ENCODE data around the gene UROC1.

DNA sequence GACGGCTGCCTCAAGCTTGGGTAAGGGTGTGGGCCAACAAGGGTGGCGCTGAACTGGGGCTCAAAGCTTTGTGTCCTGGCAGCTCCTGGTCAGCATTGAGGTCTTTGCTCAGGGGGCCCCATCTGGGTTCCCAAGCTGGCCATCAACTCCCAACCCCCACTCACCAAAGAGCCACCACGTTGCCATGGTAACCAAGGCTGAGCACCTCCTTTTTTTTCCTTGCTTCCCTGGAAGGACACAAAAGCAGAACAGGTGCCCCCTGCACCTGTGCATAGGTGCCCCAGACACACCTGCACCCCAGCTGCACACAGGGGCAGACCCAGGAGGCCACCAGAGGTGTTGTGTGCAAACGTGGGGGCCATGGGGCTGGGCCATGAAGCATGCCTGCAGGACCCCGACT, 16.5 kb downstream of the UROC1 start:
- TF ChIP-seq ATM (IDR thresholded peaks at IDR 0.05; ENCODE audit: borderline replicate concordance) = no peak
- no peak for TF ChIP-seq ZNF317 (CRISPR knock-in tag; IDR thresholded peaks at IDR 0.05)
- TF ChIP-seq, protein P1, sequence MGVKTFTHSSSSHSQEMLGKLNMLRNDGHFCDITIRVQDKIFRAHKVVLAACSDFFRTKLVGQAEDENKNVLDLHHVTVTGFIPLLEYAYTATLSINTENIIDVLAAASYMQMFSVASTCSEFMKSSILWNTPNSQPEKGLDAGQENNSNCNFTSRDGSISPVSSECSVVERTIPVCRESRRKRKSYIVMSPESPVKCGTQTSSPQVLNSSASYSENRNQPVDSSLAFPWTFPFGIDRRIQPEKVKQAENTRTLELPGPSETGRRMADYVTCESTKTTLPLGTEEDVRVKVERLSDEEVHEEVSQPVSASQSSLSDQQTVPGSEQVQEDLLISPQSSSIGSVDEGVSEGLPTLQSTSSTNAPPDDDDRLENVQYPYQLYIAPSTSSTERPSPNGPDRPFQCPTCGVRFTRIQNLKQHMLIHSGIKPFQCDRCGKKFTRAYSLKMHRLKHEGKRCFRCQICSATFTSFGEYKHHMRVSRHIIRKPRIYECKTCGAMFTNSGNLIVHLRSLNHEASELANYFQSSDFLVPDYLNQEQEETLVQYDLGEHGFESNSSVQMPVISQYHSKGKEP (CRISPR knock-in tag; IDR thresholded peaks at IDR 0.05) = no peak
- no peak for TF ChIP-seq SOX13 (IDR thresholded peaks at IDR 0.05)
- TF ChIP-seq SOX13 (CRISPR knock-in tag; conservative IDR thresholded peaks at IDR 0.05 in 1 of 2, IDR thresholded peaks at IDR 0.05 in 1 of 2) = no peak
- TF ChIP-seq MEIS2 (CRISPR knock-in tag; IDR thresholded peaks at IDR 0.05) = no peak
- TF ChIP-seq, protein P2, sequence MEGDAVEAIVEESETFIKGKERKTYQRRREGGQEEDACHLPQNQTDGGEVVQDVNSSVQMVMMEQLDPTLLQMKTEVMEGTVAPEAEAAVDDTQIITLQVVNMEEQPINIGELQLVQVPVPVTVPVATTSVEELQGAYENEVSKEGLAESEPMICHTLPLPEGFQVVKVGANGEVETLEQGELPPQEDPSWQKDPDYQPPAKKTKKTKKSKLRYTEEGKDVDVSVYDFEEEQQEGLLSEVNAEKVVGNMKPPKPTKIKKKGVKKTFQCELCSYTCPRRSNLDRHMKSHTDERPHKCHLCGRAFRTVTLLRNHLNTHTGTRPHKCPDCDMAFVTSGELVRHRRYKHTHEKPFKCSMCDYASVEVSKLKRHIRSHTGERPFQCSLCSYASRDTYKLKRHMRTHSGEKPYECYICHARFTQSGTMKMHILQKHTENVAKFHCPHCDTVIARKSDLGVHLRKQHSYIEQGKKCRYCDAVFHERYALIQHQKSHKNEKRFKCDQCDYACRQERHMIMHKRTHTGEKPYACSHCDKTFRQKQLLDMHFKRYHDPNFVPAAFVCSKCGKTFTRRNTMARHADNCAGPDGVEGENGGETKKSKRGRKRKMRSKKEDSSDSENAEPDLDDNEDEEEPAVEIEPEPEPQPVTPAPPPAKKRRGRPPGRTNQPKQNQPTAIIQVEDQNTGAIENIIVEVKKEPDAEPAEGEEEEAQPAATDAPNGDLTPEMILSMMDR (CRISPR knock-in tag; IDR thresholded peaks at IDR 0.05) = no peak
- no peak for TF ChIP-seq NR3C1 (CRISPR knock-in tag; IDR thresholded peaks at IDR 0.05)
- TF ChIP-seq ZNF354B (CRISPR knock-in tag; IDR thresholded peaks at IDR 0.05) = no peak
- no peak for TF ChIP-seq ZNF205 (CRISPR knock-in tag; IDR thresholded peaks at IDR 0.05)
- TF ChIP-seq, protein P3, sequence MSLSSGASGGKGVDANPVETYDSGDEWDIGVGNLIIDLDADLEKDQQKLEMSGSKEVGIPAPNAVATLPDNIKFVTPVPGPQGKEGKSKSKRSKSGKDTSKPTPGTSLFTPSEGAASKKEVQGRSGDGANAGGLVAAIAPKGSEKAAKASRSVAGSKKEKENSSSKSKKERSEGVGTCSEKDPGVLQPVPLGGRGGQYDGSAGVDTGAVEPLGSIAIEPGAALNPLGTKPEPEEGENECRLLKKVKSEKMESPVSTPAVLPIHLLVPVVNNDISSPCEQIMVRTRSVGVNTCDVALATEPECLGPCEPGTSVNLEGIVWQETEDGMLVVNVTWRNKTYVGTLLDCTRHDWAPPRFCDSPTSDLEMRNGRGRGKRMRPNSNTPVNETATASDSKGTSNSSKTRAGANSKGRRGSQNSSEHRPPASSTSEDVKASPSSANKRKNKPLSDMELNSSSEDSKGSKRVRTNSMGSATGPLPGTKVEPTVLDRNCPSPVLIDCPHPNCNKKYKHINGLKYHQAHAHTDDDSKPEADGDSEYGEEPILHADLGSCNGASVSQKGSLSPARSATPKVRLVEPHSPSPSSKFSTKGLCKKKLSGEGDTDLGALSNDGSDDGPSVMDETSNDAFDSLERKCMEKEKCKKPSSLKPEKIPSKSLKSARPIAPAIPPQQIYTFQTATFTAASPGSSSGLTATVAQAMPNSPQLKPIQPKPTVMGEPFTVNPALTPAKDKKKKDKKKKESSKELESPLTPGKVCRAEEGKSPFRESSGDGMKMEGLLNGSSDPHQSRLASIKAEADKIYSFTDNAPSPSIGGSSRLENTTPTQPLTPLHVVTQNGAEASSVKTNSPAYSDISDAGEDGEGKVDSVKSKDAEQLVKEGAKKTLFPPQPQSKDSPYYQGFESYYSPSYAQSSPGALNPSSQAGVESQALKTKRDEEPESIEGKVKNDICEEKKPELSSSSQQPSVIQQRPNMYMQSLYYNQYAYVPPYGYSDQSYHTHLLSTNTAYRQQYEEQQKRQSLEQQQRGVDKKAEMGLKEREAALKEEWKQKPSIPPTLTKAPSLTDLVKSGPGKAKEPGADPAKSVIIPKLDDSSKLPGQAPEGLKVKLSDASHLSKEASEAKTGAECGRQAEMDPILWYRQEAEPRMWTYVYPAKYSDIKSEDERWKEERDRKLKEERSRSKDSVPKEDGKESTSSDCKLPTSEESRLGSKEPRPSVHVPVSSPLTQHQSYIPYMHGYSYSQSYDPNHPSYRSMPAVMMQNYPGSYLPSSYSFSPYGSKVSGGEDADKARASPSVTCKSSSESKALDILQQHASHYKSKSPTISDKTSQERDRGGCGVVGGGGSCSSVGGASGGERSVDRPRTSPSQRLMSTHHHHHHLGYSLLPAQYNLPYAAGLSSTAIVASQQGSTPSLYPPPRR (CRISPR knock-in tag; IDR thresholded peaks at IDR 0.05; ENCODE audit: borderline replicate concordance) = no peak
- TF ChIP-seq POLR2A (IDR thresholded peaks at IDR 0.05; ENCODE audit: insufficient read depth in 1 of 2, low read depth in 2 of 2, low read length in 2 of 2) = no peak
- TF ChIP-seq, protein P4, sequence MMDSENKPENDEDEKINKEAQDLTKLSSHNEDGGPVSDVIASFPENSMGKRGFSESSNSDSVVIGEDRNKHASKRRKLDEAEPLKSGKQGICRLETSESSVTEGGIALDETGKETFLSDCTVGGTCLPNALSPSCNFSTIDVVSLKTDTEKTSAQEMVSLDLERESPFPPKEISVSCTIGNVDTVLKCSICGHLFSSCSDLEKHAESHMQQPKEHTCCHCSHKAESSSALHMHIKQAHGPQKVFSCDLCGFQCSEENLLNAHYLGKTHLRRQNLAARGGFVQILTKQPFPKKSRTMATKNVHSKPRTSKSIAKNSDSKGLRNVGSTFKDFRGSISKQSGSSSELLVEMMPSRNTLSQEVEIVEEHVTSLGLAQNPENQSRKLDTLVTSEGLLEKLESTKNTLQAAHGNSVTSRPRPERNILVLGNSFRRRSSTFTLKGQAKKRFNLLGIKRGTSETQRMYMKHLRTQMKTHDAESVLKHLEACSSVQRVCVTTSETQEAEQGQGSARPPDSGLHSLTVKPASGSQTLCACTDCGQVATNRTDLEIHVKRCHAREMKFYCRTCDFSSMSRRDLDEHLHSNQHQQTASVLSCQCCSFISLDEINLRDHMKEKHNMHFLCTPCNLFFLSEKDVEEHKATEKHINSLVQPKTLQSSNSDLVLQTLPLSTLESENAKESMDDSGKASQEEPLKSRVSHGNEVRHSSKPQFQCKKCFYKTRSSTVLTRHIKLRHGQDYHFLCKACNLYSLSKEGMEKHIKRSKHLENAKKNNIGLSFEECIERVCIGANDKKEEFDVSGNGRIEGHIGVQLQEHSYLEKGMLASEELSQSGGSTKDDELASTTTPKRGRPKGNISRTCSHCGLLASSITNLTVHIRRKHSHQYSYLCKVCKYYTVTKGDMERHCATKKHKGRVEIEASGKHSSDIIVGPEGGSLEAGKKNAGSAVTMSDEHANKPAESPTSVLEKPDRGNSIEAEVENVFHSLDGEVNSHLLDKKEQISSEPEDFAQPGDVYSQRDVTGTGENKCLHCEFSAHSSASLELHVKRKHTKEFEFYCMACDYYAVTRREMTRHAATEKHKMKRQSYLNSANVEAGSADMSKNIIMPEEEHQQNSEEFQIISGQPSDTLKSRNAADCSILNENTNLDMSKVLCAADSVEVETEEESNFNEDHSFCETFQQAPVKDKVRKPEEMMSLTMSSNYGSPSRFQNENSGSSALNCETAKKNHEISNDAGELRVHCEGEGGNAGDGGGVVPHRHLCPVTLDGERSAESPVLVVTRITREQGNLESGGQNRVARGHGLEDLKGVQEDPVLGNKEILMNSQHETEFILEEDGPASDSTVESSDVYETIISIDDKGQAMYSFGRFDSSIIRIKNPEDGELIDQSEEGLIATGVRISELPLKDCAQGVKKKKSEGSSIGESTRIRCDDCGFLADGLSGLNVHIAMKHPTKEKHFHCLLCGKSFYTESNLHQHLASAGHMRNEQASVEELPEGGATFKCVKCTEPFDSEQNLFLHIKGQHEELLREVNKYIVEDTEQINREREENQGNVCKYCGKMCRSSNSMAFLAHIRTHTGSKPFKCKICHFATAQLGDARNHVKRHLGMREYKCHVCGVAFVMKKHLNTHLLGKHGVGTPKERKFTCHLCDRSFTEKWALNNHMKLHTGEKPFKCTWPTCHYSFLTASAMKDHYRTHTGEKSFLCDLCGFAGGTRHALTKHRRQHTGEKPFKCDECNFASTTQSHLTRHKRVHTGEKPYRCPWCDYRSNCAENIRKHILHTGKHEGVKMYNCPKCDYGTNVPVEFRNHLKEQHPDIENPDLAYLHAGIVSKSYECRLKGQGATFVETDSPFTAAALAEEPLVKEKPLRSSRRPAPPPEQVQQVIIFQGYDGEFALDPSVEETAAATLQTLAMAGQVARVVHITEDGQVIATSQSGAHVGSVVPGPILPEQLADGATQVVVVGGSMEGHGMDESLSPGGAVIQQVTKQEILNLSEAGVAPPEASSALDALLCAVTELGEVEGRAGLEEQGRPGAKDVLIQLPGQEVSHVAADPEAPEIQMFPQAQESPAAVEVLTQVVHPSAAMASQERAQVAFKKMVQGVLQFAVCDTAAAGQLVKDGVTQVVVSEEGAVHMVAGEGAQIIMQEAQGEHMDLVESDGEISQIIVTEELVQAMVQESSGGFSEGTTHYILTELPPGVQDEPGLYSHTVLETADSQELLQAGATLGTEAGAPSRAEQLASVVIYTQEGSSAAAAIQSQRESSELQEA (CRISPR knock-in tag; IDR thresholded peaks at IDR 0.05; ENCODE audit: not compliant biosample characterization) = no peak
- TF ChIP-seq, protein P5, sequence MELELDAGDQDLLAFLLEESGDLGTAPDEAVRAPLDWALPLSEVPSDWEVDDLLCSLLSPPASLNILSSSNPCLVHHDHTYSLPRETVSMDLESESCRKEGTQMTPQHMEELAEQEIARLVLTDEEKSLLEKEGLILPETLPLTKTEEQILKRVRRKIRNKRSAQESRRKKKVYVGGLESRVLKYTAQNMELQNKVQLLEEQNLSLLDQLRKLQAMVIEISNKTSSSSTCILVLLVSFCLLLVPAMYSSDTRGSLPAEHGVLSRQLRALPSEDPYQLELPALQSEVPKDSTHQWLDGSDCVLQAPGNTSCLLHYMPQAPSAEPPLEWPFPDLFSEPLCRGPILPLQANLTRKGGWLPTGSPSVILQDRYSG (CRISPR knock-in tag; IDR thresholded peaks at IDR 0.05) = no peak
